ENCODE measurements around the gene BLID. TPM values are rescaled to one million over a fixed set of nuclear protein-coding genes. Genes with fewer than 3 reads are reported as not detected.

Gene BLID
- 0.16 and 0.82 TPM in 2 replicates for total RNA-seq

GRCh38 chr11:122115524-122116379, at the start of gene BLID:
TSS of gene BLID (minus strand) at chr11:122116215. CDS start at chr11:122115922, 293 bp downstream.

